Measurements from ENCODE around the gene AGPAT2. TPM values are rescaled to one million over a fixed set of nuclear protein-coding genes. Genes with fewer than 3 reads are reported as not detected.
A peak's percentile ranks its signal among the peaks of the same experiment; 100 is the strongest.

The AGPAT2 gene
- total RNA-seq, 2 experiments from 2014 or later: 3.6 to 4.0 TPM

DNA sequence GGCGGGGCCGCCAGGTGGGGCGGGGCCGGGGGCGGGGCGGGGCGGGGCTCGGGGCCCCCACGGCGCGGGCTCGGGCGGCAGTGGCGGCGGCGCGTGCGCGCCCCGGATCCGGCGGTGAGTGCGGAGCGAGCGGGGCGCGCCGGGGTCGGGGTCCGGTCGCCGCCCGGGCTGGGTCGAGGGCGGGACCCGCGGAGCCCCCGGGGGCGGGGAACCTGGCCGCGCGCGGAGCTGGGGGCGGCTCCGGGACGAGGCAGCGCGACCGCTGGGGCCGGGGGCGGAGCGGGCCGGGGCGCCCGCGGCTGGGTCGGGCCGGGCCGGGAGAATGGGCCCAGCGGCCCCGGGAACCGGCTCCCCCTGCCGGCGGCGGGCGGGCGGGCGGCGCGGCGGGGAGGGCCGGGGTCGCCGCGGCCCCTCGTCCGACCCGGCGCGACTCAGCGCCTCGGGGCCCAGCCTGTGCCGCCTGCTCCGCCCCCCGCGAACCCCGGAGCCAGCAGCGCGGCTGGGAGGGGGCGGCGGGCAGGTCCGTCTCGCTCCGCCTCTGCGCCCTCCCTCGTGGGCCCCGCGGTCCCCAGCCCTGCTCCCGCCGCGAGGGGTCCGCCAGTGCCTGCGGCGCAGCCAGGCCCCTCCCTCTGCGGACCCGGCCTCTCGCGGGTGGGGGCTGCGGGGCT lies 21.4 kb downstream of the AGPAT2 start:
- DNase-seq: peak in 6 of 14 experiments; percentile 16 to 56 (median 29)
- Histone ChIP-seq H3K27me3 (ENCODE audit: control insufficient read depth in 1 of 2, insufficient read depth in 2 of 2, low read length in 2 of 2) (peaks cover 39 to 48% of the 10 kb centered on the region in 2 experiments), H3K4me1 (ENCODE audit: insufficient read depth, low read length) (peaks cover 10% of the 10 kb centered on the region), H3K36me3 (ENCODE audit: insufficient read depth, low read length) (no peaks in the 10 kb centered on the region), H3K9me3 (ENCODE audit: control insufficient read depth in 1 of 2, insufficient read depth in 1 of 2, low read length in 2 of 2) (peaks cover 0 to 21% of the 10 kb centered on the region in 2 experiments), H3K4me3 (ENCODE audit: low read length) (no peak overlapping the region), H3K27ac (ENCODE audit: low read depth in 1 of 2, low read length in 2 of 2) (no peak overlapping the region)
- peak; percentile 60 for ATAC-seq (ENCODE audit: poor library complexity)
- POLR2A ChIA-PET: interaction anchor here (0.8 kb wide), 1 partner anchor 182 kb away, joined by 3 read pairs; no protein-coding TSS in a partner anchor
- Mint-ChIP-seq H3K4me1 (ENCODE audit: low read depth) (no peaks in the 10 kb centered on the region), H3K36me3 (ENCODE audit: low read depth) (no peaks in the 10 kb centered on the region), H3K4me3 (no peak overlapping the region), H3K9me3 (no peaks in the 10 kb centered on the region), H3K27me3 (peaks cover 24% of the 10 kb centered on the region), H3K27ac (no peak overlapping the region)
- TF ChIP-seq, protein P1, sequence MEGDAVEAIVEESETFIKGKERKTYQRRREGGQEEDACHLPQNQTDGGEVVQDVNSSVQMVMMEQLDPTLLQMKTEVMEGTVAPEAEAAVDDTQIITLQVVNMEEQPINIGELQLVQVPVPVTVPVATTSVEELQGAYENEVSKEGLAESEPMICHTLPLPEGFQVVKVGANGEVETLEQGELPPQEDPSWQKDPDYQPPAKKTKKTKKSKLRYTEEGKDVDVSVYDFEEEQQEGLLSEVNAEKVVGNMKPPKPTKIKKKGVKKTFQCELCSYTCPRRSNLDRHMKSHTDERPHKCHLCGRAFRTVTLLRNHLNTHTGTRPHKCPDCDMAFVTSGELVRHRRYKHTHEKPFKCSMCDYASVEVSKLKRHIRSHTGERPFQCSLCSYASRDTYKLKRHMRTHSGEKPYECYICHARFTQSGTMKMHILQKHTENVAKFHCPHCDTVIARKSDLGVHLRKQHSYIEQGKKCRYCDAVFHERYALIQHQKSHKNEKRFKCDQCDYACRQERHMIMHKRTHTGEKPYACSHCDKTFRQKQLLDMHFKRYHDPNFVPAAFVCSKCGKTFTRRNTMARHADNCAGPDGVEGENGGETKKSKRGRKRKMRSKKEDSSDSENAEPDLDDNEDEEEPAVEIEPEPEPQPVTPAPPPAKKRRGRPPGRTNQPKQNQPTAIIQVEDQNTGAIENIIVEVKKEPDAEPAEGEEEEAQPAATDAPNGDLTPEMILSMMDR (IDR thresholded peaks at IDR 0.05): no peak
- CTCF ChIA-PET: interaction anchor here (0.5 kb wide), 1 partner anchor 342 kb away, joined by 3 read pairs; no protein-coding TSS in a partner anchor
- intact Hi-C loops (cut with DNase I, micrococcal nuclease): no loop called here

DNA sequence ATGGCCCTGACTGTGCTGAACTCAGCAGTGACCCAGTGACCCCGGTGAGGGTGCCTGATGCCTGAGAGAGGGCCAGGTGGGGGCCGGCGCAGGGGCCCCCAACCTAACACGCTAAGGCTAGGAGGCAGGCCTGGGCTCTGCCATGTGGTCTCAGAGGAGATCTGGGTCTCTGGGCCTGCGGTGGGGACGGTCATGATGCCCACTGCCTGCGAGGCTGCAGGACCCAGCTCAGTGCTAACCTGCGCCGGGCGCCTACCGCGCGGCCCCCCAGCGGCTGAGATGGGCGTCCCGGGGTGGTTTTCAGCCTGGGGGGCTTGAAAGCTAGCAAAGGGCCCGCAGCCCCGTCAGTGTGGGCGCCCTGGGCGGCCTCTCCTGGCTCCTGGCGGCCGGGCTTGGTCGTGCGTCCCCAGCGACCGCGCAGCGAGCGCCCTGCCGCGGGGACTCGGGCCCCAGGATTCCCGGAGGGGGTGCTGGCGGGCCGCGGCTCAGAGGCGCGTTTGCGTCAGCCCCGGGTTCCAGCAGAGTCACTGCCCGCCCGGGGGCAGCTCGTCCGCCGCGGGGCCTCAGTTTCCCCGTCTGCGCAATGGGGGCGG lies 22.1 kb downstream of the AGPAT2 start:
- H3K4me3 ChIP-seq (ENCODE audit: low read length): no peak overlapping the region
- TF ChIP-seq, protein P1 (IDR thresholded peaks at IDR 0.05): no peak
- no peak overlapping the region for H3K27ac Mint-ChIP-seq
- peaks cover 28% of the 10 kb centered on the region for H3K27me3 Mint-ChIP-seq
- H3K9me3 Mint-ChIP-seq: no peaks in the 10 kb centered on the region
- DNase-seq: peak in 4 of 14 experiments; percentile 22 to 56 (median 40)
- no peaks in the 10 kb centered on the region for H3K36me3 ChIP-seq (ENCODE audit: insufficient read depth, low read length)
- no peaks in the 10 kb centered on the region for H3K36me3 Mint-ChIP-seq (ENCODE audit: low read depth)
- H3K9me3 ChIP-seq (ENCODE audit: control insufficient read depth in 1 of 2, insufficient read depth in 1 of 2, low read length in 2 of 2): peaks cover 0 to 17% of the 10 kb centered on the region in 2 experiments
- intact Hi-C loops (cut with DNase I, micrococcal nuclease): no loop called here
- H3K4me3 Mint-ChIP-seq: peak overlapping the region; percentile 84
- ATAC-seq (ENCODE audit: poor library complexity): peak; percentile 40
- no peak overlapping the region for H3K27ac ChIP-seq (ENCODE audit: low read depth in 1 of 2, low read length in 2 of 2)
- peaks cover 39 to 53% of the 10 kb centered on the region in 2 experiments for H3K27me3 ChIP-seq (ENCODE audit: control insufficient read depth in 1 of 2, insufficient read depth in 2 of 2, low read length in 2 of 2)
- ChIA-PET CTCF (no interaction called here), POLR2A (interaction anchor here (0.8 kb wide), 1 partner anchor 182 kb away, joined by 3 read pairs; no protein-coding TSS in a partner anchor)
- peaks cover 10% of the 10 kb centered on the region for H3K4me1 ChIP-seq (ENCODE audit: insufficient read depth, low read length)
- no peaks in the 10 kb centered on the region for H3K4me1 Mint-ChIP-seq (ENCODE audit: low read depth)

DNA sequence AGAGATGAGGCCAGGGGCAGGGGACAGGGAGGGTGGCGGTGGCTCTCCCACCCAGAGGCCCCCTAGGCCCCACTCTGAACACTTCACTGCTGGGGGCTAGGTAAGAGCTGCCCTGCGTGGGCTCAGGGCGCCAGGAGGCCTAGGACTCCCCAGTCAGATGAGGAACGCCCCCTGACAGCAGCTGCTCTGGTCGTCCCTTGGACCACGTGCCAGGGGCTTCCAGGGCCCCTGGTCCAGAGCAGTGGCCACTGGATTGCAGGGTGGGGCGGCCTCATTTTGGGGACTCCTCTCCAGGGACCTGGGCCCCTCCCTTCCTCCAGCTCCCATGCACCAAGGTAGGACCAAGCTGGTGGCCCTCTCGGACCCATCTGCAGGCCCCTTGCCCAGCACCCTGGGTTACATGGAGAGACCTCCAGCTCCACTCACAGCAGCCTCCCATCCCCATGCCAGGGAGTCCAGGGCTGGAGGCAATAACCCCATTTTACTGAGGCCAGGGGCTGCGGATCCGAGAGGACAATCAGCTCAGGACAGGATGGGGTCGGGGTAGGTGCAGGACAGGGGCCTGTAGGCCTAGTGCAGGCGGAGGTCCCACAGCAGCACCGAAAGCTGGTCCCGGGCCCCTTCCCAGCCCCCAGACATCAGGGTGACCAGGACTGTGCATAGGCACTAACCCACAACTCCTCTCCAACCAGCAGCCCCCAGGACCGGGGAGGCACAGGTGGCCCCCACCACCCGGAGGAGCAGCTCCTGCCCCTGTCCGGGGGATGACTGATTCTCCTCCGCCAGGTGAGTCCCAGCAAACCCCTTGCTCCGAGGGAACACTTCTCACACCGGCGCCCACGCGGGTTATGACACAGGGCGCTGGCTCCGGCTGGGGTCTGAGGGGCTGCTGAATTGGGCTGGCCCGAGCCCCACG lies 23.0 kb downstream of the AGPAT2 start:
- POLR2A ChIA-PET: no interaction called here
- Histone ChIP-seq H3K9me3 (ENCODE audit: control insufficient read depth in 1 of 2, insufficient read depth in 1 of 2, low read length in 2 of 2) (peaks cover 0 to 24% of the 10 kb centered on the region in 2 experiments), H3K36me3 (ENCODE audit: insufficient read depth, low read length) (no peaks in the 10 kb centered on the region), H3K27ac (ENCODE audit: low read depth in 1 of 2, low read length in 2 of 2) (no peak overlapping the region), H3K4me1 (ENCODE audit: insufficient read depth, low read length) (peaks cover 16% of the 10 kb centered on the region), H3K27me3 (ENCODE audit: control insufficient read depth in 1 of 2, insufficient read depth in 2 of 2, low read length in 2 of 2) (peaks cover 45 to 62% of the 10 kb centered on the region in 2 experiments), H3K4me3 (ENCODE audit: low read length) (no peak overlapping the region)
- intact Hi-C loops (cut with DNase I, micrococcal nuclease): no loop called here
- Mint-ChIP-seq H3K4me3 (peak overlapping the region; percentile 84), H3K36me3 (ENCODE audit: low read depth) (no peaks in the 10 kb centered on the region), H3K4me1 (ENCODE audit: low read depth) (no peaks in the 10 kb centered on the region), H3K9me3 (no peaks in the 10 kb centered on the region), H3K27ac (no peak overlapping the region), H3K27me3 (peaks cover 28% of the 10 kb centered on the region)
- TF ChIP-seq, protein P1 (IDR thresholded peaks at IDR 0.05): no peak
- ATAC-seq (ENCODE audit: poor library complexity) (no peak), DNase-seq (no peak)
- CTCF ChIA-PET: no interaction called here

All from CD4-positive, alpha-beta T cell (primary cell).